T-helper 1 cell treated with Interleukin-12 subunit alpha and Interleukin-12 subunit beta and Interleukin-4 antibody, amounts not matched to agents 30 μg/mL and 1 μg/mL, for 36 hours (primary cell): Measurements from ENCODE around the gene OR10P1.

Source experiments
- H3K27ac Mint-ChIP-seq: one replicate; pipeline ENCODE4 v1.8.0; 2021; ENCODE audit warnings: mild to moderate bottlenecking, mixed read lengths
- H3K27me3 Mint-ChIP-seq: one replicate; pipeline ENCODE4 v1.8.0; 2021; ENCODE audit warnings: low read depth, mixed read lengths
- H3K36me3 Mint-ChIP-seq: one replicate; pipeline ENCODE4 v1.8.0; 2021; ENCODE audit warnings: low read depth, mixed read lengths
- H3K4me1 Mint-ChIP-seq: one replicate; pipeline ENCODE4 v1.8.0; 2021; ENCODE audit warnings: low read depth, mixed read lengths
- H3K4me3 Mint-ChIP-seq: one replicate; pipeline ENCODE4 v1.8.0; 2021; ENCODE audit warnings: mild to moderate bottlenecking, moderate library complexity, mixed read lengths
- H3K9me3 Mint-ChIP-seq: one replicate; pipeline ENCODE4 v1.8.0; 2021; ENCODE audit warnings: mixed read lengths

OR10P1 gene

GRCh38 chr12:55685671-55686070 is 49.0 kb downstream of the OR10P1 start:
- no peak overlapping the region for H3K27ac Mint-ChIP-seq

GRCh38 chr12:55686366-55687010 is 49.8 kb downstream of the OR10P1 start:
- Mint-ChIP-seq H3K36me3 (no peaks in the 10 kb centered on the region), H3K27me3 (peaks cover 26% of the 10 kb centered on the region), H3K4me1 (peaks cover 3% of the 10 kb centered on the region), H3K4me3 (no peak overlapping the region), H3K9me3 (no peaks in the 10 kb centered on the region), H3K27ac (no peak overlapping the region)

More at GRCh38 chr12:55685671-55686070, 49.0 kb downstream of the OR10P1 start:
- Mint-ChIP-seq H3K27me3 (peaks cover 30% of the 10 kb centered on the region), H3K36me3 (no peaks in the 10 kb centered on the region), H3K9me3 (no peaks in the 10 kb centered on the region), H3K4me3 (no peak overlapping the region), H3K4me1 (peaks cover 8% of the 10 kb centered on the region)
